Nephron (organoid): Measurements from ENCODE around the gene APMAP.

ENCODE experiments used
- H3K27ac Mint-ChIP-seq, 3 experiments: 2 replicates each; pipeline ENCODE4 v1.8.0; 2020; ENCODE audit warnings: mixed read lengths in 3 of 3, mild to moderate bottlenecking in 2 of 3, moderate library complexity in 1 of 3
- H3K27me3 Mint-ChIP-seq: 2 replicates; pipeline ENCODE4 v1.8.0; 2021; ENCODE audit warnings: low read depth, mild to moderate bottlenecking, moderate library complexity, mixed read lengths
- H3K36me3 Mint-ChIP-seq: 2 replicates; pipeline ENCODE4 v1.8.0; 2020; ENCODE audit warnings: low read depth, mixed read lengths
- H3K4me1 Mint-ChIP-seq: 2 replicates; pipeline ENCODE4 v1.8.0; 2020; ENCODE audit warnings: mixed read lengths
- H3K4me3 Mint-ChIP-seq, 3 experiments: 2 replicates each; pipeline ENCODE4 v1.8.0; 2020; ENCODE audit warnings: mild to moderate bottlenecking in 3 of 3, mixed read lengths in 3 of 3, moderate library complexity in 2 of 3
- H3K9me3 Mint-ChIP-seq: 2 replicates; pipeline ENCODE4 v1.8.0; 2020; ENCODE audit warnings: mixed read lengths
- TF ChIP-seq, protein P1 (sequence below), 3 experiments: fragments of 200-600 bp; sonication (generic); IDR thresholded peaks; one replicate each; pipeline ENCODE4 v1.5.0; 2021; ENCODE audit warnings: antibody characterized with exemption in 3 of 3; ENCODE audit not compliant: unreplicated experiment in 3 of 3

APMAP gene

DNA sequence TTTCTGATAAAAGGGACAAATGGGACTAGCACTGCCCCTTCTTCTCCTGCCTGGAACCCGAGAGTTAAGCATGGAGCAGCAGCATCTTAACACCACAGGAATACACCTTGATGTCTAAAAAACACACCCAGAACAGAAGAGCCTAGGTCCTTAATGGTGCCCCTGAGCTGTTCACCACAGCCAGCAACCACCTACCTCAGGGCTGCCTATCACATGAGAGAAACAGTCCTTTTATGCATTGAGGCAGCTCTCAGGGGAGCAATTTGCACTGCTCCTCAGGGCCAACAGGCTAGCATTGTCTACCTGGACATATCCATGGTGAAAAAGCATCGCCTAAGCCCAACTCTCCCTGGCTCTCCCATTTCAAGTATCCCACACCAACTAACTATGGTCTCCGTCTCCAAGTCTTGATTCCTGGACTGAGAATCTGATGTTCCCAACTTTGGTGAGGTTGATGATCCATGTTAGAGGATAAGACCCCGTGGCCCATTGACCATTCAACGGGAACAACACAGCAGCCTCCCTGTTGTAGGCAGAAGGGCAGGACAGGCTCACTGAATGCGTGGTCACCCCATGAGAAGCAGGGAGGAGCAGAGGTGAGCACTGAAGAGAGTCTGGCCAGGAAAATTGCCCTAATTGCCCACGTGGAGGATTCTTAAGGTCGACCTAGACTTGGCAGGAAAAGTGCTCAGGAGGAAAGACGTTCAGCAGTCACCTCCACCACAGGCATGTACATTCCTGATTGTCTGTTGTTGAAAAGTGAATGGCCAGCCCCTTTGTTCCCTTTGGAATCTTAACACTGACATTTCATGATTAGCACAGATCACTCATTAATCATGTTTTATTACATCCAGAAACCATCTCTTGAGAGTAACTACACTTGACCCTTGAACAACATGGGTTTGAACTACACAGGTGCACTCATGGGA lies 4.2 kb upstream of the APMAP start:
- peaks cover 22% of the 10 kb centered on the region for H3K4me1 Mint-ChIP-seq
- H3K36me3 Mint-ChIP-seq = no peaks in the 10 kb centered on the region
- peaks cover 35% of the 10 kb centered on the region for H3K27me3 Mint-ChIP-seq
- TF ChIP-seq, protein P1, sequence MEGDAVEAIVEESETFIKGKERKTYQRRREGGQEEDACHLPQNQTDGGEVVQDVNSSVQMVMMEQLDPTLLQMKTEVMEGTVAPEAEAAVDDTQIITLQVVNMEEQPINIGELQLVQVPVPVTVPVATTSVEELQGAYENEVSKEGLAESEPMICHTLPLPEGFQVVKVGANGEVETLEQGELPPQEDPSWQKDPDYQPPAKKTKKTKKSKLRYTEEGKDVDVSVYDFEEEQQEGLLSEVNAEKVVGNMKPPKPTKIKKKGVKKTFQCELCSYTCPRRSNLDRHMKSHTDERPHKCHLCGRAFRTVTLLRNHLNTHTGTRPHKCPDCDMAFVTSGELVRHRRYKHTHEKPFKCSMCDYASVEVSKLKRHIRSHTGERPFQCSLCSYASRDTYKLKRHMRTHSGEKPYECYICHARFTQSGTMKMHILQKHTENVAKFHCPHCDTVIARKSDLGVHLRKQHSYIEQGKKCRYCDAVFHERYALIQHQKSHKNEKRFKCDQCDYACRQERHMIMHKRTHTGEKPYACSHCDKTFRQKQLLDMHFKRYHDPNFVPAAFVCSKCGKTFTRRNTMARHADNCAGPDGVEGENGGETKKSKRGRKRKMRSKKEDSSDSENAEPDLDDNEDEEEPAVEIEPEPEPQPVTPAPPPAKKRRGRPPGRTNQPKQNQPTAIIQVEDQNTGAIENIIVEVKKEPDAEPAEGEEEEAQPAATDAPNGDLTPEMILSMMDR (IDR thresholded peaks at IDR 0.05; ENCODE audit: unreplicated experiment in 3 of 3) = no peak
- no peaks in the 10 kb centered on the region for H3K9me3 Mint-ChIP-seq
- H3K4me3 Mint-ChIP-seq = no peak overlapping the region
- H3K27ac Mint-ChIP-seq = no peak overlapping the region

GRCh38 chr20:24995741-24996448 lies 3.3 kb upstream of the APMAP start:
- no peak overlapping the region for H3K27ac Mint-ChIP-seq
- H3K36me3 Mint-ChIP-seq = no peaks in the 10 kb centered on the region
- H3K4me3 Mint-ChIP-seq = no peak overlapping the region
- peaks cover 30% of the 10 kb centered on the region for H3K4me1 Mint-ChIP-seq
- TF ChIP-seq, protein P1 (IDR thresholded peaks at IDR 0.05; ENCODE audit: unreplicated experiment in 3 of 3) = no peak
- peaks cover 35% of the 10 kb centered on the region for H3K27me3 Mint-ChIP-seq
- H3K9me3 Mint-ChIP-seq = no peaks in the 10 kb centered on the region

DNA sequence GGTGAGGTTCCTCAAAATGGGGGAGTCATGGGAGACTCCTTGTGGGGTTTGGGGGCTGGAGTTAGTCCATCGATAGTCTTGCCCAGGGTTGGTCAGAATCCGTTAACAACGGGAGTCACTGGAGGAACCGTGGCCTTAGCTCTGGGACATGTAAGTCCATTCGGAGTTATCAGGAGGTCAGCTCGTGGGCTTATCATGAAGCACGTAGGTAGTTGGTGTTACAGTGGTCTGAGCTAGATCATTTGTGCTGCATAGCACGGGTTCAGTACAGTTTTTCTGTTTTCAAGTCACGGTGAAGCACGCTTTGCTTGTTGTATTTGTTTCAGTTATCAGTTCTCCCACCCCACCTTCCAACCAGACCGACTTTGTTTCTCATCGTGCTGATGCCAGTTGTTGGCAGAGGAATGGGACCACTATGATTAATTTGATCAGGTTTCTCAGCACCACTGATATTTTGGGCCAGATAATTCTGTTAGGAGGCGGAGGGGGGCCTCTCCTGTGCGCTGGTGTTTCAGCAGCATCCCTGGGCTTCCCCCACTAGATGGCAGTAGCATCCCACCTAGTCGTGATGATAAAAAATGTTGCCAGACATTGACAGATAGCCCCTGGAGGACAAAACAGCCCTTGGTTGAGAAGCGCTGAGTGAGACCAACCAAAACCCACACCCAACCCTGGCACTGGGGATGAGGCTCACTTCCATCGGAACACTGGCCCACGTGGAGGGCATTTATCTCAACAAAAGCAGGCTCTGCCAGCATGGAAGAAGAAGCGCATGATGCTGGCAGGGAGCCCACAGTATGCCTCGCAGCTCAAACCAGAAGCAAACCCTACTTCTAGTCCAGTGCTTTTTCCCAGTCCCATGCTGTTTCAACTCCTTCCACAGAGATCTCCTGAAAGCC lies 2.2 kb upstream of the APMAP start:
- H3K4me3 Mint-ChIP-seq = peak overlapping the region; percentile 64 to 80 (median 66)
- H3K27ac Mint-ChIP-seq = peak overlapping the region in 2 of 3 experiments; percentile 49 to 83
- no peaks in the 10 kb centered on the region for H3K9me3 Mint-ChIP-seq
- H3K27me3 Mint-ChIP-seq = peaks cover 27% of the 10 kb centered on the region
- TF ChIP-seq, protein P1 (IDR thresholded peaks at IDR 0.05; ENCODE audit: unreplicated experiment in 3 of 3) = peak; percentile 87 to 92 (median 92)
- peaks cover 37% of the 10 kb centered on the region for H3K4me1 Mint-ChIP-seq
- no peaks in the 10 kb centered on the region for H3K36me3 Mint-ChIP-seq

- Mint-ChIP-seq H3K4me3 (peak overlapping the region; percentile 53 to 96 (median 92)), H3K4me1 (peaks cover 37% of the 10 kb centered on the region), H3K36me3 (no peaks in the 10 kb centered on the region), H3K27me3 (peaks cover 23% of the 10 kb centered on the region), H3K27ac (peak overlapping the region in 2 of 3 experiments; percentile 88 to 92), H3K9me3 (no peaks in the 10 kb centered on the region)
- TF ChIP-seq, protein P1 (IDR thresholded peaks at IDR 0.05; ENCODE audit: unreplicated experiment in 3 of 3) = no peak
These were observed 1.6 kb upstream of the APMAP start for GRCh38 chr20:24994186-24994465.

DNA sequence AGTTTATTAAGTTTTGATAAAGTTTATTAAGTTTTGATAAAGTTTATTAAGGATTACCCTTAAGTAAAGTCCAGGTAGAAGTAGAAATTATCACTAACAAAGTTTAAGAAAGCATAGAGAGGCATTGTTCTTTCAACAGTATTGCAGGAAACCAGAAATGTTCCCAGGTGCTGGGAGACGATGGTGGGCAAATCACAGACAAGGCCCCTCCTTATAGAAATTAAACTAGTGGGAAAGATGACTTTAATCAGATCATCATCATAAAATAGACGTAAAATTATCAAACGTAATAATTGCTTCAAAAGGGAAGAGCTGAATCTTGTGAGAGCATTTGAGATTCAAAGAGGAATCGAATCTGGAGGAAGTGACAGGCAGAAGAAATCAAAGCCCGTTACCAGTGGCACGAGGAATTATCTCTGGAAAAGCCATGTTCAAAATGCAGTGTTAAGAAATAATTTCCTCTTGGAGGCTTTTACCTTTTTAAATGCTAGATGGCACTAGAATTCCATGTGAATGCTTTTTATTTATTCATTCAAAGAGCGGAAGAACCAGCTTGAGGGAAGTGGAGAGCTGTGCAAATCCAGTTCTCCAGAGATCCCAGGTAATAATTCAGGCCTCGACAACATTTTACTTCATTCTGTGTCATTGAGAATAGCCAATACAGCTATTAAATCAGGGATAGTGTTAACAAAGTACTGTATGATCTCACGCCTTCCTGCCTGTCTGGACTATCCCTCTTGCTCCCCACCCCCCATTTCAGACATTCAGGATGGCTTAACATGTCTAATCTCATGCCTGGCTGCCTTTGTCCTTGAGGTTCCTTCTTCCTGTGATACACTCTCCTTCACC lies 1.0 kb upstream of the APMAP start:
- Mint-ChIP-seq H3K9me3 (no peaks in the 10 kb centered on the region), H3K36me3 (no peaks in the 10 kb centered on the region), H3K4me3 (peak overlapping the region; percentile 92 to 96 (median 93)), H3K27ac (peak overlapping the region; percentile 71 to 92 (median 88)), H3K4me1 (peaks cover 37% of the 10 kb centered on the region), H3K27me3 (peaks cover 17% of the 10 kb centered on the region)
- TF ChIP-seq, protein P1 (IDR thresholded peaks at IDR 0.05; ENCODE audit: unreplicated experiment in 3 of 3) = peak; percentile 33 to 44 (median 37)
